GM23338 (cell line): ENCODE results near the gene KAT6B. TPM values are rescaled to one million over a fixed set of nuclear protein-coding genes. Genes with fewer than 3 reads are reported as not detected.
"Not testable (repeated sequence)": the region's sequence is repeated elsewhere in the genome, so short reads cannot be mapped to it uniquely, and the experiment has no call there.

Experiments
- ATAC-seq: fragments of 200-7000 bp; cut with Tn5 transposase; 3 replicates; pipeline ENCODE4 v1.9.1; 2020
- DNase-seq: peaks from one replicate; pipeline ENCODE4 v3.0.0-alpha.2; 2015; ENCODE audit warnings: low spot score
- H2AFZ ChIP-seq: fragments of 200-600 bp; sonication (generic); 2 replicates; pipeline ENCODE4 v1.8.0; 2016; ENCODE audit warnings: antibody characterized with exemption, mild to moderate bottlenecking, moderate library complexity
- H3F3A ChIP-seq: fragments of 200-600 bp; sonication (generic); replicated peaks from 2 replicates; pipeline ENCODE4 v1.8.0; 2017; ENCODE audit warnings: antibody characterized with exemption, mixed run types, low read depth
- H3K27ac ChIP-seq: fragments of 200-600 bp; sonication (generic); 2 replicates; pipeline ENCODE4 v1.6.1; 2016; ENCODE audit warnings: low read depth
- H3K27me3 ChIP-seq: fragments of 200-600 bp; sonication (generic); 2 replicates; pipeline ENCODE4 v1.8.0; 2016; ENCODE audit warnings: mild to moderate bottlenecking, mixed run types, moderate library complexity; ENCODE audit not compliant: insufficient read depth
- H3K36me3 ChIP-seq: fragments of 200-600 bp; sonication (generic); 2 replicates; pipeline ENCODE4 v1.8.0; 2016; ENCODE audit warnings: mild to moderate bottlenecking; ENCODE audit not compliant: insufficient read depth
- H3K4me1 ChIP-seq: fragments of 200-600 bp; sonication (generic); 2 replicates; pipeline ENCODE4 v1.8.0; 2016; ENCODE audit warnings: mild to moderate bottlenecking, moderate library complexity; ENCODE audit not compliant: insufficient read depth
- H3K4me2 ChIP-seq: fragments of 200-600 bp; sonication (generic); 2 replicates; pipeline ENCODE4 v1.7.1; 2017; ENCODE audit warnings: mixed run types
- H3K4me3 ChIP-seq: fragments of 200-600 bp; sonication (generic); 2 replicates; pipeline ENCODE4 v1.6.1; 2016; ENCODE audit warnings: mixed run types
- H3K79me2 ChIP-seq: fragments of 200-600 bp; sonication (generic); replicated peaks from 2 replicates; pipeline ENCODE4 v1.8.0; 2017; ENCODE audit warnings: mild to moderate bottlenecking; ENCODE audit not compliant: insufficient read depth
- H3K9me2 ChIP-seq: fragments of 200-600 bp; sonication (generic); 2 replicates; pipeline ENCODE4 v1.8.0; 2017; ENCODE audit not compliant: insufficient read depth
- H4K20me1 ChIP-seq: fragments of 200-600 bp; sonication (generic); replicated peaks from 2 replicates; pipeline ENCODE4 v1.8.0; 2017; ENCODE audit warnings: mild to moderate bottlenecking; ENCODE audit not compliant: insufficient read depth
- H3K27ac Mint-ChIP-seq: 2 replicates; pipeline ENCODE4 v1.8.0; 2020; ENCODE audit warnings: inconsistent platforms, mild to moderate bottlenecking, moderate library complexity, mixed read lengths
- H3K27me3 Mint-ChIP-seq: 3 replicates; pipeline ENCODE4 v1.8.0; 2022; ENCODE audit warnings: low read depth, mild to moderate bottlenecking, moderate library complexity, mixed read lengths, inconsistent platforms; ENCODE audit not compliant: insufficient read depth, poor library complexity
- H3K36me3 Mint-ChIP-seq: 3 replicates; pipeline ENCODE4 v1.8.0; 2021; ENCODE audit warnings: low read depth, mild to moderate bottlenecking, inconsistent platforms, moderate library complexity, mixed read lengths
- H3K4me1 Mint-ChIP-seq: 3 replicates; pipeline ENCODE4 v1.8.0; 2020; ENCODE audit warnings: mild to moderate bottlenecking, inconsistent platforms, mixed read lengths
- H3K4me3 Mint-ChIP-seq: 3 replicates; pipeline ENCODE4 v1.8.0; 2021; ENCODE audit warnings: moderate library complexity, mild to moderate bottlenecking, inconsistent platforms, mixed read lengths
- H3K9me3 Mint-ChIP-seq: 3 replicates; pipeline ENCODE4 v1.8.0; 2020; ENCODE audit warnings: moderate library complexity, mild to moderate bottlenecking, inconsistent platforms, mixed read lengths
- CREB1 ChIP-seq: fragments of 250-450 bp; sonication (Bioruptor Pico); IDR thresholded peaks from 2 replicates; pipeline ENCODE4 v1.5.0; 2020; ENCODE audit warnings: low read depth, mild to moderate bottlenecking, moderate library complexity
- ETS1 ChIP-seq: IDR thresholded peaks from 2 replicates; pipeline ENCODE4 v1.6.1; 2016; ENCODE audit warnings: antibody characterized with exemption
- EZH2 ChIP-seq: fragments of 200-600 bp; sonication (generic); IDR thresholded peaks from one replicate; pipeline ENCODE4 v1.8.0; 2017; ENCODE audit warnings: antibody characterized with exemption, mild to moderate bottlenecking, low read depth; ENCODE audit not compliant: unreplicated experiment
- JUNB ChIP-seq: IDR thresholded peaks from one replicate; pipeline ENCODE4 v1.6.1; 2016; ENCODE audit warnings: antibody characterized with exemption; ENCODE audit not compliant: unreplicated experiment
- NANOG ChIP-seq: IDR thresholded peaks from 2 replicates; pipeline ENCODE4 v1.6.1; 2016; ENCODE audit warnings: antibody characterized with exemption, borderline replicate concordance
- POLR2AphosphoS5 ChIP-seq: IDR thresholded peaks from 2 replicates; pipeline ENCODE4 v1.6.1; 2016; ENCODE audit warnings: antibody characterized with exemption, low read depth
- STAT1 ChIP-seq: IDR thresholded peaks from one replicate; pipeline ENCODE4 v1.6.1; 2016; ENCODE audit warnings: antibody characterized with exemption; ENCODE audit not compliant: unreplicated experiment
- ZNF114 ChIP-seq: fragments of 250-450 bp; sonication (Bioruptor Pico); IDR thresholded peaks from 2 replicates; pipeline ENCODE4 v1.5.0; 2020; ENCODE audit warnings: mild to moderate bottlenecking, moderate library complexity
- polyA plus RNA-seq: library from polyadenylated mRNA; unstranded; fragments of >200 nt; fragmentation: Nextera tagmentation; extraction: Ambion mirVana; gene quantifications from 2 replicates; pipeline ENCODE4 v1.2.1, GENCODE V29; 2016
- total RNA-seq: library from RNA; depleted of rRNA; stranded (reverse); fragments of >200 nt; shearing (Covaris generic); gene quantifications from 2 replicates; pipeline ENCODE4 v1.2.3, GENCODE V29; 2014
- TF ChIP-seq, protein P1 (sequence below): fragments of 250-450 bp; sonication (Bioruptor Pico); IDR thresholded peaks from 2 replicates; pipeline ENCODE4 v1.5.0; 2020; ENCODE audit warnings: mild to moderate bottlenecking, moderate library complexity

The KAT6B gene
- total and polyA plus RNA-seq, 2 experiments from 2014 or later: 21.3 to 31.4 TPM

GRCh38 chr10:74791979-74792378, 34.4 kb upstream of the KAT6B start:
- not testable (repeated sequence) for ATAC-seq, H3K4me1 Mint-ChIP-seq, H2AFZ ChIP-seq

DNA sequence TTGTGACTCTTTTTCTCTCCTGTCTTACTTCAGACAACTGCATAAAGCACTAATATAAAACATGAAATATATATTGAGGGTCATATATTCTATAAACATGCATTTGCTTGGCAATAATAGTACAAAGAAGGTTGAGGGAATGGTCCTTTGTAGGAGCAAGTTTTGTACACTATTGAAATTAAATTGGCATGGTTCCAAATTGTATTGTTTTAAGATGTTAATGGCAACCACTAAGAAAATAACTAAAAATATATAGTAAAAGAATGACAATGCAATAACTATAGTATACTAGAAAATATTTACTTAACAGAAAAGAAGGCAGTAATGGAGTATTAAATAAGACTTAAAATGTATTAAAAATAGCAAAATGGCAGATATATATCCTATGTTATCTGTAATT, 33.7 kb upstream of the KAT6B start:
- H3K36me3 Mint-ChIP-seq: no peaks in the 10 kb centered on the region
- H3K27me3 Mint-ChIP-seq: peaks cover 1% of the 10 kb centered on the region
- Histone ChIP-seq H3K4me3 (no peak overlapping the region), H3K27me3 (no peaks in the 10 kb centered on the region), H3K79me2 (no peaks in the 10 kb centered on the region), H2AFZ (no peak overlapping the region), H3K4me2 (no peak overlapping the region), H3K27ac (no peak overlapping the region), H3K36me3 (no peaks in the 10 kb centered on the region), H3K9me2 (no peaks in the 10 kb centered on the region), H3F3A (no peaks in the 10 kb centered on the region), H4K20me1 (no peaks in the 10 kb centered on the region), H3K4me1 (peaks cover 10% of the 10 kb centered on the region; the same call in 1 of the 2 replicates)
- peaks cover 5% of the 10 kb centered on the region for H3K4me1 Mint-ChIP-seq
- no peak overlapping the region for H3K4me3 Mint-ChIP-seq
- ATAC-seq: no peak
- no peak for TF ChIP-seq POLR2AphosphoS5
- no peak for TF ChIP-seq NANOG
- TF ChIP-seq ETS1: no peak
- TF ChIP-seq, protein P1, sequence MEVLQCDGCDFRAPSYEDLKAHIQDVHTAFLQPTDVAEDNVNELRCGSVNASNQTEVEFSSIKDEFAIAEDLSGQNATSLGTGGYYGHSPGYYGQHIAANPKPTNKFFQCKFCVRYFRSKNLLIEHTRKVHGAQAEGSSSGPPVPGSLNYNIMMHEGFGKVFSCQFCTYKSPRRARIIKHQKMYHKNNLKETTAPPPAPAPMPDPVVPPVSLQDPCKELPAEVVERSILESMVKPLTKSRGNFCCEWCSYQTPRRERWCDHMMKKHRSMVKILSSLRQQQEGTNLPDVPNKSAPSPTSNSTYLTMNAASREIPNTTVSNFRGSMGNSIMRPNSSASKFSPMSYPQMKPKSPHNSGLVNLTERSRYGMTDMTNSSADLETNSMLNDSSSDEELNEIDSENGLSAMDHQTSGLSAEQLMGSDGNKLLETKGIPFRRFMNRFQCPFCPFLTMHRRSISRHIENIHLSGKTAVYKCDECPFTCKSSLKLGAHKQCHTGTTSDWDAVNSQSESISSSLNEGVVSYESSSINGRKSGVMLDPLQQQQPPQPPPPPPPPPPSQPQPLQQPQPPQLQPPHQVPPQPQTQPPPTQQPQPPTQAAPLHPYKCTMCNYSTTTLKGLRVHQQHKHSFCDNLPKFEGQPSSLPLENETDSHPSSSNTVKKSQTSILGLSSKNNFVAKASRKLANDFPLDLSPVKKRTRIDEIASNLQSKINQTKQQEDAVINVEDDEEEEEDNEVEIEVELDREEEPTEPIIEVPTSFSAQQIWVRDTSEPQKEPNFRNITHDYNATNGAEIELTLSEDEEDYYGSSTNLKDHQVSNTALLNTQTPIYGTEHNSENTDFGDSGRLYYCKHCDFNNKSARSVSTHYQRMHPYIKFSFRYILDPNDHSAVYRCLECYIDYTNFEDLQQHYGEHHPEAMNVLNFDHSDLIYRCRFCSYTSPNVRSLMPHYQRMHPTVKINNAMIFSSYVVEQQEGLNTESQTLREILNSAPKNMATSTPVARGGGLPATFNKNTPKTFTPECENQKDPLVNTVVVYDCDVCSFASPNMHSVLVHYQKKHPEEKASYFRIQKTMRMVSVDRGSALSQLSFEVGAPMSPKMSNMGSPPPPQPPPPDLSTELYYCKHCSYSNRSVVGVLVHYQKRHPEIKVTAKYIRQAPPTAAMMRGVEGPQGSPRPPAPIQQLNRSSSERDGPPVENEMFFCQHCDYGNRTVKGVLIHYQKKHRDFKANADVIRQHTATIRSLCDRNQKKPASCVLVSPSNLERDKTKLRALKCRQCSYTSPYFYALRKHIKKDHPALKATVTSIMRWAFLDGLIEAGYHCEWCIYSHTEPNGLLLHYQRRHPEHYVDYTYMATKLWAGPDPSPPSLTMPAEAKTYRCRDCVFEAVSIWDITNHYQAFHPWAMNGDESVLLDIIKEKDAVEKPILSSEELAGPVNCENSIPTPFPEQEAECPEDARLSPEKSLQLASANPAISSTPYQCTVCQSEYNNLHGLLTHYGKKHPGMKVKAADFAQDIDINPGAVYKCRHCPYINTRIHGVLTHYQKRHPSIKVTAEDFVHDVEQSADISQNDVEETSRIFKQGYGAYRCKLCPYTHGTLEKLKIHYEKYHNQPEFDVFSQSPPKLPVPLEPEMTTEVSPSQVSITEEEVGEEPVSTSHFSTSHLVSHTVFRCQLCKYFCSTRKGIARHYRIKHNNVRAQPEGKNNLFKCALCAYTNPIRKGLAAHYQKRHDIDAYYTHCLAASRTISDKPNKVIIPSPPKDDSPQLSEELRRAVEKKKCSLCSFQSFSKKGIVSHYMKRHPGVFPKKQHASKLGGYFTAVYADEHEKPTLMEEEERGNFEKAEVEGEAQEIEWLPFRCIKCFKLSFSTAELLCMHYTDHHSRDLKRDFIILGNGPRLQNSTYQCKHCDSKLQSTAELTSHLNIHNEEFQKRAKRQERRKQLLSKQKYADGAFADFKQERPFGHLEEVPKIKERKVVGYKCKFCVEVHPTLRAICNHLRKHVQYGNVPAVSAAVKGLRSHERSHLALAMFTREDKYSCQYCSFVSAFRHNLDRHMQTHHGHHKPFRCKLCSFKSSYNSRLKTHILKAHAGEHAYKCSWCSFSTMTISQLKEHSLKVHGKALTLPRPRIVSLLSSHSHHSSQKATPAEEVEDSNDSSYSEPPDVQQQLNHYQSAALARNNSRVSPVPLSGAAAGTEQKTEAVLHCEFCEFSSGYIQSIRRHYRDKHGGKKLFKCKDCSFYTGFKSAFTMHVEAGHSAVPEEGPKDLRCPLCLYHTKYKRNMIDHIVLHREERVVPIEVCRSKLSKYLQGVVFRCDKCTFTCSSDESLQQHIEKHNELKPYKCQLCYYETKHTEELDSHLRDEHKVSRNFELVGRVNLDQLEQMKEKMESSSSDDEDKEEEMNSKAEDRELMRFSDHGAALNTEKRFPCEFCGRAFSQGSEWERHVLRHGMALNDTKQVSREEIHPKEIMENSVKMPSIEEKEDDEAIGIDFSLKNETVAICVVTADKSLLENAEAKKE (CRISPR knock-in tag): no peak
- TF ChIP-seq JUNB: no peak
- TF ChIP-seq CREB1 (CRISPR knock-in tag): no peak
- no peak for TF ChIP-seq ZNF114 (CRISPR knock-in tag)
- TF ChIP-seq STAT1: no peak
- no peak for TF ChIP-seq EZH2
- no peaks in the 10 kb centered on the region for H3K9me3 Mint-ChIP-seq
- no peak overlapping the region for H3K27ac Mint-ChIP-seq
- no peak for DNase-seq

More at GRCh38 chr10:74791979-74792378, 34.4 kb upstream of the KAT6B start:
- H3K27ac Mint-ChIP-seq, H3K4me3 Mint-ChIP-seq, H3K36me3 Mint-ChIP-seq, H3K9me2 ChIP-seq, DNase-seq, H3K9me3 Mint-ChIP-seq, H3K36me3 ChIP-seq, H3K27me3 Mint-ChIP-seq, H3K4me1 ChIP-seq, H4K20me1 ChIP-seq, H3K4me3 ChIP-seq, H3K79me2 ChIP-seq, H3K27ac ChIP-seq, H3K4me2 ChIP-seq, H3K27me3 ChIP-seq, H3F3A ChIP-seq: not testable (repeated sequence)

- not testable (repeated sequence) for H2AFZ ChIP-seq, H3K4me2 ChIP-seq, H3K79me2 ChIP-seq, DNase-seq, H3K9me3 Mint-ChIP-seq, H3K27me3 Mint-ChIP-seq, H3K4me3 Mint-ChIP-seq, H3K27ac Mint-ChIP-seq, H3K9me2 ChIP-seq, H3K27me3 ChIP-seq, H3K4me1 Mint-ChIP-seq, H4K20me1 ChIP-seq, H3K27ac ChIP-seq, H3K4me1 ChIP-seq, H3F3A ChIP-seq, H3K36me3 ChIP-seq, ATAC-seq, H3K4me3 ChIP-seq, H3K36me3 Mint-ChIP-seq
These were observed 33.2 kb upstream of the KAT6B start for GRCh38 chr10:74793240-74793639.
